HepG2 (cell line): ENCODE measurements around the gene CCL7. TPM values are rescaled to one million over a fixed set of nuclear protein-coding genes. Genes with fewer than 3 reads are reported as not detected.

Experiments
- ATAC-seq: fragments of 200-7000 bp; cut with Tn5 transposase; 3 replicates; pipeline ENCODE4 v1.9.1; 2020; ENCODE audit warnings: mild to moderate bottlenecking, moderate library complexity
- BruUV-seq: library from RNA; stranded (reverse); fragments of 400-500 nt; replicated peaks from 2 replicates; lab custom pipeline; 2021; lab: Mats Ljungman, UMichigan
- CTCF ChIA-PET: fragments of 300-600 bp; formaldehyde crosslinking; extraction: SDS; loops from one replicate; lab custom pipeline; 2021; ENCODE audit warnings: low total read pairs, inconsistent platforms, low intra/inter-chr PET ratio; lab: Yijun Ruan, JAX
- POLR2A ChIA-PET: fragments of 350-600 bp; sonication (Branson Sonifier 250); formaldehyde crosslinking; loops from one replicate; lab custom pipeline; 2020; ENCODE audit warnings: antibody characterized with exemption, inconsistent platforms; lab: Yijun Ruan, JAX
- DNase-seq: peaks from one replicate; pipeline ENCODE4 v3.0.0-alpha.2; 2015; ENCODE audit warnings: low spot score
- FAIRE-seq: peaks from 3 replicates; lab custom pipeline; 2011; peaks lifted over from hg19 to GRCh38; lab: Jason Lieb, UNC
- H2AFZ ChIP-seq: one replicate; pipeline ENCODE4 v1.6.1; 2011; ENCODE audit warnings: low read length, inconsistent platforms
- H3K27ac ChIP-seq: fragments of 300-600 bp; 3 replicates; pipeline ENCODE4 v1.8.0; 2011; ENCODE audit warnings: mixed run types, mild to moderate bottlenecking, mixed read lengths, low read length, inconsistent platforms; ENCODE audit not compliant: insufficient read depth; ENCODE audit errors: extremely low read length
- H3K27me3 ChIP-seq, 2 experiments: fragments of 200-600 bp in 1 of 2; 2 replicates in 1 of 2; 3 replicates in 1 of 2; pipeline versions ENCODE4 v1.6.0 to v1.8.0; 2011; ENCODE audit warnings: low read length in 2 of 2, mild to moderate bottlenecking in 2 of 2, moderate library complexity in 2 of 2, inconsistent platforms in 1 of 2; ENCODE audit not compliant: insufficient read depth in 2 of 2, control insufficient read depth in 1 of 2
- H3K36me3 ChIP-seq, 2 experiments: fragments of 200-600 bp in 1 of 2; replicated peaks in 1 of 2; 2 replicates in 1 of 2; 3 replicates in 1 of 2; pipeline versions ENCODE4 v1.5.1 to v1.8.0; 2011; ENCODE audit warnings: low read length in 2 of 2, inconsistent platforms in 1 of 2; ENCODE audit not compliant: insufficient read depth in 2 of 2, control insufficient read depth in 1 of 2
- H3K4me1 ChIP-seq: 2 replicates; pipeline ENCODE4 v1.5.1; 2012; ENCODE audit warnings: low read length, inconsistent platforms; ENCODE audit not compliant: insufficient read depth
- H3K4me2 ChIP-seq: 2 replicates; pipeline ENCODE4 v1.6.0; 2011; ENCODE audit warnings: low read depth, low read length, inconsistent platforms
- H3K4me3 ChIP-seq, 3 experiments: fragments of 200-600 bp in 1 of 3; sonication (generic), shearing (Covaris generic) in 1 of 3; replicated peaks in 1 of 3; 2 replicates each; pipeline ENCODE4 v1.5.1; 2011 to 2016; ENCODE audit warnings: low read length in 3 of 3, inconsistent platforms in 2 of 3, low read depth in 2 of 3, mild to moderate bottlenecking in 2 of 3, control low read depth in 1 of 3, mixed read lengths in 1 of 3; ENCODE audit not compliant: insufficient read depth in 1 of 3
- H3K79me2 ChIP-seq: one replicate; pipeline ENCODE4 v1.6.1; 2011; ENCODE audit warnings: low read length, inconsistent platforms; ENCODE audit not compliant: insufficient read depth
- H3K9ac ChIP-seq: 2 replicates; pipeline ENCODE4 v1.6.0; 2011; ENCODE audit warnings: mild to moderate bottlenecking, low read depth, low read length, inconsistent platforms; ENCODE audit not compliant: insufficient read depth
- H3K9me3 ChIP-seq: 2 replicates; pipeline ENCODE4 v1.5.1; 2012; ENCODE audit warnings: mild to moderate bottlenecking, low read length
- H4K20me1 ChIP-seq: 2 replicates; pipeline ENCODE4 v1.6.0; 2011; ENCODE audit warnings: inconsistent platforms, mild to moderate bottlenecking, low read length, moderate library complexity; ENCODE audit not compliant: insufficient read depth
- FOSL1 ChIP-seq: sonication (generic); formaldehyde crosslinking; IDR thresholded peaks from 2 replicates; pipeline ENCODE4 v1.9.0; 2021; ENCODE audit warnings: missing genetic modification reagents, borderline replicate concordance
- IKZF4 ChIP-seq: sonication (generic); formaldehyde crosslinking; IDR thresholded peaks from 2 replicates; pipeline ENCODE4 v1.5.1; 2020; ENCODE audit warnings: borderline replicate concordance, mild to moderate bottlenecking, low read depth, missing genetic modification reagents; ENCODE audit errors: not compliant biosample characterization
- NR1H2 ChIP-seq: sonication (generic); formaldehyde crosslinking; IDR thresholded peaks from 2 replicates; pipeline ENCODE4 v1.8.1; 2022; ENCODE audit warnings: low read depth, missing genetic modification reagents, borderline replicate concordance
- POGZ ChIP-seq: sonication (generic); formaldehyde crosslinking; IDR thresholded peaks from 2 replicates; pipeline ENCODE4 v1.4.0; 2020; ENCODE audit warnings: mild to moderate bottlenecking, missing genetic modification reagents
- SMYD3 ChIP-seq: sonication (generic); formaldehyde crosslinking; IDR thresholded peaks from 2 replicates; pipeline ENCODE4 v1.8.1; 2023; ENCODE audit warnings: mild to moderate bottlenecking, missing genetic modification reagents
- TGIF2 ChIP-seq: IDR thresholded peaks from 2 replicates; pipeline ENCODE4 v1.6.1; 2016; ENCODE audit warnings: control low read depth, missing compliant biosample characterization
- TRIM22 ChIP-seq: fragments of 450-650 bp; IDR thresholded peaks from 2 replicates; pipeline ENCODE4 v1.6.1; 2017
- ZNF205 ChIP-seq: IDR thresholded peaks from 2 replicates; pipeline ENCODE4 v1.6.1; 2018; ENCODE audit warnings: missing biosample characterization, missing genetic modification reagents
- ZNF225 ChIP-seq: sonication (generic); formaldehyde crosslinking; IDR thresholded peaks from 2 replicates; pipeline ENCODE4 v1.4.0; 2020; ENCODE audit warnings: mild to moderate bottlenecking, missing genetic modification reagents
- ZNF775 ChIP-seq: sonication (generic); formaldehyde crosslinking; IDR thresholded peaks from 2 replicates; pipeline ENCODE4 v1.4.0; 2020; ENCODE audit warnings: missing genetic modification reagents, mild to moderate bottlenecking, moderate library complexity, borderline replicate concordance
- ZSCAN31 ChIP-seq: sonication (generic); formaldehyde crosslinking; IDR thresholded peaks from 2 replicates; pipeline ENCODE4 v1.5.0; 2020; ENCODE audit warnings: low read depth, mild to moderate bottlenecking, missing genetic modification reagents
- WGBS: methylation state at CpG from one replicate; pipeline ENCODE4 v1.1.6; 2017; ENCODE audit warnings: low lambda C conversion rate; 5-methylcytosine and 5-hydroxymethylcytosine counted together
- in situ Hi-C: cut with HindIII; loops from 2 replicates; pipeline ENCODE4 v1.10.0; 2017; ENCODE audit warnings: low pct_unique_long_range_greater_than_20kb; ENCODE audit not compliant: extremely low pct_ligation_motif_present
- intact Hi-C: fragments of 100-400 bp; cut with micrococcal nuclease; formaldehyde crosslinking; loops from one replicate; pipeline ENCODE4 v1.10.0; 2022; ENCODE audit not compliant: unreplicated experiment
- polyA plus RNA-seq, 8 experiments: library from polyadenylated mRNA; depleted of rRNA in 3 of 8; stranded (reverse) in 7 of 8; unstranded in 1 of 8; fragments of >200 nt; fragmentation: Illumina TruSeq in 4 of 8; extraction: Trizol in 4 of 8; gene quantifications; 2 replicates each; pipeline versions ENCODE4 v1.2.1 to v1.2.3, GENCODE V29; 2011 to 2016; ENCODE audit warnings: low read depth in 4 of 8, missing spikeins in 1 of 8, mixed read lengths in 1 of 8; ENCODE audit not compliant: insufficient read depth in 1 of 8
- total RNA-seq, 5 experiments: library from RNA; depleted of rRNA; stranded (reverse); fragments of >200 nt; fragmentation: Illumina TruSeq; extraction: Trizol; gene quantifications; 2 replicates each; pipeline ENCODE4 v1.2.3, GENCODE V29; 2016; ENCODE audit warnings: low read depth in 1 of 5

Gene CCL7
- total and polyA plus RNA-seq, 2 of the 13 experiments (the other 11 are each of a cell fraction or from before 2014, with no cell fraction given), result not detected

GRCh38 chr17:34285286-34285792 lies 15.3 kb downstream of the CCL7 start, which contains the start of gene CCL11:
TSS of gene CCL11 (plus strand) at chr17:34285742. CDS start at chr17:34285809, 67 bp downstream.
- H3K27me3 ChIP-seq, result no peaks in the 10 kb centered on the region; a peak in 1 of 5 replicates
- ChIA-PET POLR2A (no interaction called here), CTCF (no interaction called here)
- no peaks in the 10 kb centered on the region for H3K36me3 ChIP-seq
- 0% methylated on average over 4 of the region's 4 CpGs for WGBS
- BruUV-seq, result no TSS peak
- no peak within 1 kb of the TSS for H2AFZ ChIP-seq
- no peaks in the 10 kb centered on the region for H3K9me3 ChIP-seq
- H3K4me3 ChIP-seq, result no peak within 1 kb of the TSS
- intact Hi-C loops, result no loop called here
- H3K27ac ChIP-seq, result no peak within 1 kb of the TSS
- no peak within 1 kb of the TSS for H3K4me2 ChIP-seq
- no peak for DNase-seq
- no peaks in the 10 kb centered on the region for H4K20me1 ChIP-seq
- no peak within 1 kb of the TSS for H3K9ac ChIP-seq
- TF ChIP-seq IKZF4 (CRISPR knock-in tag), result no peak
- TF ChIP-seq ZNF205 (CRISPR knock-in tag), result no peak
- TF ChIP-seq SMYD3, result no peak
- no peak for TF ChIP-seq ZNF775 (CRISPR knock-in tag)
- TF ChIP-seq TGIF2, result no peak
- TF ChIP-seq ZSCAN31 (CRISPR knock-in tag), result no peak
- TF ChIP-seq TRIM22, result no peak
- TF ChIP-seq POGZ, result no peak
- TF ChIP-seq ZNF225 (CRISPR knock-in tag), result no peak
- TF ChIP-seq NR1H2 (CRISPR knock-in tag), result no peak
- no peak for TF ChIP-seq FOSL1
- in situ Hi-C loops, result no loop called here
- no peak for FAIRE-seq
- no peaks in the 10 kb centered on the region for H3K79me2 ChIP-seq
- H3K4me1 ChIP-seq, result no peaks in the 10 kb centered on the region
- no peak for ATAC-seq
